ENCODE data around the gene COL23A1. TPM values are rescaled to one million over a fixed set of nuclear protein-coding genes. Genes with fewer than 3 reads are reported as not detected.
"Not testable (repeated sequence)": the region's sequence is repeated elsewhere in the genome, so short reads cannot be mapped to it uniquely, and the experiment has no call there.

Gene COL23A1
- total and polyA plus RNA-seq, 2 experiments from 2014 or later: 1.1 to 5.1 TPM

DNA sequence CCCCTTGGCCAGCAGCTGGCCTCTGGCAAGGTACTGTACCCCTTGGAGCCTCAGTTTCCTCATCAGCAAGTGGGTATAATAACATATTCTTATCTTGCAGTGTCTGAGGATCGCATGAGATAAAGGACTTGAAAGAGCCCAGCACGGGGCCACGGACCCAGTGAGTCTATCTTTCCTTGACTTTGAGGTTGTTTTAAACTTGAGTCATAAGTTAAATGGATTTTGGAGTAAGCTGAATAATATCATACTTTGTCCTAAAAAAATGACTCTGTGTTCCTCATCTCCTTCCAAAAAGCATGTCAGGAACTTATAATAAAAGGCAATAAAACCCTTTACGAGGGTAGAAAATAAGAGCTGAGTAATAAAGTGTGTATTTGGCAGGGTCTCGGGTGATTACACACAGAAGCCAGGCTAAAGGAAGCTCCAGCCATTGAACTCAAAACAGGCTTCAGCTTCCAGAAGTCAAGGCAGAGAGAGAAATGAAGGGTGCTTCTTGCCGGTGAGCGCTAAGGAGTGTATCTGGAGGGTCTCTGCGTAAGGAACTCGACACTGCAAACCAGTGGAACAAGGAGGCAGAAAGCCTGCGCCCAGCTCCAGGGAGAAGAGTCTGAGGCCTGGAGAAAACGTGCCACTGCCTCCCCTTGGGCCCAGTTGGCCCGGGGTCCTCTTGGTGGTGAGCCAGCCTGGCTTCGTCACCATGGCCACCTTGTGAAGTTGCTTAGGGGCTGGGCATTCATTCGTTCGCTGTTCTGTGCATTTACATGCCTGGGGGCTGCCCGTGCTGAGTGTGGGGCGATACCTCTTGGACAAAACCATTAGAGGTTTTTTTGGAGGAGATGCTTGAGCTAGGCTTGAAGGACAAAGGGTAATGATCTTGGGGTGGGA lies 285.2 kb downstream of the COL23A1 start:
- H3K9me3 ChIP-seq (ENCODE audit: low read depth): no peaks in the 10 kb centered on the region

GRCh38 chr5:178304016-178304415 lies 286.2 kb downstream of the COL23A1 start:
- Histone ChIP-seq H3K4me3 (no peak overlapping the region), H3K36me3 (replicated peaks; ENCODE audit: insufficient read depth, low read depth) (no peaks in the 10 kb centered on the region), H3K4me2 (no peak overlapping the region), H4K20me1 (ENCODE audit: insufficient read depth, poor library complexity, severe bottlenecking) (no peaks in the 10 kb centered on the region), H3K4me1 (ENCODE audit: insufficient read depth) (no peaks in the 10 kb centered on the region), H3K9me2 (replicated peaks; ENCODE audit: insufficient read depth) (no peaks in the 10 kb centered on the region), H3K79me2 (no peaks in the 10 kb centered on the region), H3K27me3 (no peaks in the 10 kb centered on the region), H3K27ac (no peak overlapping the region), H2AFZ (no peak overlapping the region), H3K9me3 (ENCODE audit: low read depth) (no peaks in the 10 kb centered on the region)
- TF ChIP-seq EZH2phosphoT487 (IDR thresholded peaks at IDR 0.05; ENCODE audit: low read depth, severe bottlenecking, unreplicated experiment): no peak
- no peak for TF ChIP-seq EZH2 (IDR thresholded peaks at IDR 0.05; ENCODE audit: borderline replicate concordance)
- TF ChIP-seq CTCF (IDR thresholded peaks at IDR 0.05; ENCODE audit: poor library complexity): no peak
- WGBS (ENCODE audit: low lambda C conversion rate, missing lambda C conversion rate): 88% methylated on average over 12 of the region's 12 CpGs
- no peak for DNase-seq (ENCODE audit: low spot score)

More for the DNA sequence above, 285.2 kb downstream of the COL23A1 start:
- H3K79me2 ChIP-seq: no peaks in the 10 kb centered on the region
- no peaks in the 10 kb centered on the region for H3K36me3 ChIP-seq (replicated peaks; ENCODE audit: insufficient read depth, low read depth)
- DNase-seq (ENCODE audit: low spot score): no peak
- no peaks in the 10 kb centered on the region for H4K20me1 ChIP-seq (ENCODE audit: insufficient read depth, poor library complexity, severe bottlenecking)
- H3K27me3 ChIP-seq: no peaks in the 10 kb centered on the region
- H3K4me1 ChIP-seq (ENCODE audit: insufficient read depth): no peaks in the 10 kb centered on the region
- H3K9me2 ChIP-seq (replicated peaks; ENCODE audit: insufficient read depth): no peaks in the 10 kb centered on the region
- no peak overlapping the region for H3K4me2 ChIP-seq
- WGBS (ENCODE audit: low lambda C conversion rate, missing lambda C conversion rate): 68% methylated on average over 17 of the region's 17 CpGs
- H2AFZ ChIP-seq: no peak overlapping the region
- H3K27ac ChIP-seq: peak overlapping the region; percentile 50
- no peak for TF ChIP-seq EZH2 (IDR thresholded peaks at IDR 0.05; ENCODE audit: borderline replicate concordance)
- peak; percentile 38 for TF ChIP-seq EZH2phosphoT487 (IDR thresholded peaks at IDR 0.05; ENCODE audit: low read depth, severe bottlenecking, unreplicated experiment)
- no peak overlapping the region for H3K4me3 ChIP-seq

DNA sequence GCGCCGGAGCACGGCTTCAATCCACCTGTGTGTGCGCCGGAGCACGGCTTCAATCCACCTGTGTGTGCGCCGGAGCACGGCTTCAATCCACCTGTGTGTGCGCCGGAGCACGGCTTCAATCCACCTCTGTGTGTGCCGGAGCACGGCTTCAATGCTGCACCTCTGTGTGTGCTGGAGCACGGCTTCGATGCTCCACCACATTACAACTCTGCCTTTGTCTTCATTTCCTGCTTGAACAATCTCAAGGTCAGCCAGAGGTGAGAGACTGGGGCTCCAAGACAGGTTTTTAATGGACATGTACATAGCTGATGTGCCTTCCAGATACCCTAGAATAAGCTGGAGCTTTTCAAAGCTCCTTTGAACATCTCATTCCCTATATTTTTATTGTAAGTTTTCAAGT lies 287.9 kb downstream of the COL23A1 start:
- not testable (repeated sequence) for H3K4me1 ChIP-seq (ENCODE audit: insufficient read depth); H3K9me3 ChIP-seq (ENCODE audit: low read depth); H3K36me3 ChIP-seq (replicated peaks; ENCODE audit: insufficient read depth, low read depth); H3K9me2 ChIP-seq (replicated peaks; ENCODE audit: insufficient read depth); H2AFZ ChIP-seq; H3K4me2 ChIP-seq; H3K27me3 ChIP-seq; H4K20me1 ChIP-seq (ENCODE audit: insufficient read depth, poor library complexity, severe bottlenecking); H3K4me3 ChIP-seq; H3K27ac ChIP-seq; DNase-seq (ENCODE audit: low spot score); H3K79me2 ChIP-seq
- 76% methylated on average over 5 of the region's 16 CpGs for WGBS (ENCODE audit: low lambda C conversion rate, missing lambda C conversion rate)

GRCh38 chr5:178301641-178302040 lies 288.6 kb downstream of the COL23A1 start:
- TF ChIP-seq EZH2phosphoT487 (IDR thresholded peaks at IDR 0.05; ENCODE audit: low read depth, severe bottlenecking, unreplicated experiment) (no peak), EZH2 (IDR thresholded peaks at IDR 0.05; ENCODE audit: borderline replicate concordance) (no peak), CTCF (IDR thresholded peaks at IDR 0.05; ENCODE audit: poor library complexity) (no peak)
- no peaks in the 10 kb centered on the region for H3K9me2 ChIP-seq (replicated peaks; ENCODE audit: insufficient read depth)
- no peaks in the 10 kb centered on the region for H3K36me3 ChIP-seq (replicated peaks; ENCODE audit: insufficient read depth, low read depth)
- no peak overlapping the region for H3K4me3 ChIP-seq
- H3K79me2 ChIP-seq: no peaks in the 10 kb centered on the region
- no peaks in the 10 kb centered on the region for H3K4me1 ChIP-seq (ENCODE audit: insufficient read depth)
- no peak overlapping the region for H3K4me2 ChIP-seq
- no peak overlapping the region for H3K27ac ChIP-seq
- no peak overlapping the region for H2AFZ ChIP-seq
- no peak for DNase-seq (ENCODE audit: low spot score)
- H3K27me3 ChIP-seq: no peaks in the 10 kb centered on the region
- 92% methylated on average over 7 of the region's 15 CpGs for WGBS (ENCODE audit: low lambda C conversion rate, missing lambda C conversion rate)
- H3K9me3 ChIP-seq (ENCODE audit: low read depth): no peaks in the 10 kb centered on the region
- no peaks in the 10 kb centered on the region for H4K20me1 ChIP-seq (ENCODE audit: insufficient read depth, poor library complexity, severe bottlenecking)

Data from hepatocyte (in vitro differentiated cells).